HL-60/S4 treated with phorbol 12-myristate 13-acetate at 8.2 ng/mL for 4 days and 3 days (cell line): Measurements from ENCODE around the gene RPL3.

Experiments used
- in situ Hi-C: fragments of 300-500 bp; cut with MboI; formaldehyde crosslinking; loops from 2 replicates; pipeline ENCODE4 v1.15.0; 2022; ENCODE audit warnings: low sequenced_read_pairs

The RPL3 gene

DNA sequence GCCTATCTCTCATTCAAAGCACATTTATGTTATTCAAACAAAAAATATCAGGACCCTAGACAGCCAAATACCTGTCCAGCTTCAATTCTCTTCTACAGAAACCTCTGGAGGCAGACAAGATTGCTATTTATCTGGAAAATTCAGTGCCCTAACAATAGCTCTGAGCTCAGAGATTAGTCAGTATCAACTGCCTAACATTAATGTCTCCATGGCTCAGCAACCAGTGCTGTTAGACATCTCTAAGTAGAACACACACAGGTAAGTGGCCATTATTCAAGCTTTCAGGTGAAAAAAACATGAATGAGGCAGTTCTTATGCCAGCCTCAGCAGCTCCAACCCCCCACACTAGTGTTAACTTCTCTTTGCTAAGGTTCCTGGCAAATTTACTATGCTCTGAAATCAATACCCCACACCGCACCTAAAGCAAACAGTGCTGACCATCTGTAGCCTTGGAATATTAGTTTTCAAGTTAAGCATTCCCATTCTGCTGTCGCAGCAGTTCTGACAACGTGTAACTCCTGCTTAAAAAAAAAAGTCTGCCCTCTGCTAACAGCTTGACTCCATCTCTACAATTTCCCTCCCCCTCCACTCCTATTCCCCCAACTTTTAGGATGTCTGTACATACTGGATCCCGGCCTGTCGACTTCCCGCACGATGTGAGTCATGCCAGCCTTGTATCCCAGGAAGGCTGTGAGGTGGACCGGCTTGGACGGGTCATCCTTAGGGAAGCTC lies 1.5 kb downstream of the RPL3 start:
- in situ Hi-C loops: no loop called here

- in situ Hi-C loops: no loop called here
These were observed 2.2 kb downstream of the RPL3 start for GRCh38 chr22:39317084-39317774.

DNA sequence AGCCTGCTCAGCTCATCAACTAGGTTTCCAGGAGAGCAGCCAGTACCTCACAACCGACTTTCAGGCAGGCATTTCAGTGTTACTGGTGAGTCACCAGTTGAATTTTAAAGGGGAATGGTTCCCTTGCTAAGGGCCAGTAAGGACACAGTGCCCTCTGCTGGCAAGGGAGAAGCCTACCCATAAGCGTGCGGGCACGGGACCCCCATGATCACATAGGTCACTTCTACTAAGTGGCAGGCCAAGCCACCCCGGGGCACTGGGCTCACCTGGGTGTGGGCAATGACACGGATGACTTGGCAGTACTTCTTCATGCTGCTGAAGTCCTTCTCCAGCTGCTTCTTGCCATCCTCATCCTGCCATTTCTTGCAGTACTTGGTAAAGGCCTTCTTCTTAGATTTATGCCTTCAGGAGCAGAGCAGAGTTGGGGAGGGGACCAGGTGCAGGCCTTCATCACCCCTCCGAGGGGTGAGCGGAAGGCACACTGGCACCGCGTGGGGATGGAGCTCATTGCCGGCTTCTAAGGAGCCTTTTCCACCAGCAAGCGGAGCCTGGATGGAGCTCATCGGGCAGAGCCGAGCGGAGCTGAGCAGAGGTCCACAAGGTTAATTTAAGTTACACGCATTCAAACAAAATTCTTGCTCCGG lies 2.9 kb downstream of the RPL3 start:
- in situ Hi-C loops: no loop called here

GRCh38 chr22:39315389-39315788 lies 4.0 kb downstream of the RPL3 start:
- in situ Hi-C loops: no loop called here

DNA sequence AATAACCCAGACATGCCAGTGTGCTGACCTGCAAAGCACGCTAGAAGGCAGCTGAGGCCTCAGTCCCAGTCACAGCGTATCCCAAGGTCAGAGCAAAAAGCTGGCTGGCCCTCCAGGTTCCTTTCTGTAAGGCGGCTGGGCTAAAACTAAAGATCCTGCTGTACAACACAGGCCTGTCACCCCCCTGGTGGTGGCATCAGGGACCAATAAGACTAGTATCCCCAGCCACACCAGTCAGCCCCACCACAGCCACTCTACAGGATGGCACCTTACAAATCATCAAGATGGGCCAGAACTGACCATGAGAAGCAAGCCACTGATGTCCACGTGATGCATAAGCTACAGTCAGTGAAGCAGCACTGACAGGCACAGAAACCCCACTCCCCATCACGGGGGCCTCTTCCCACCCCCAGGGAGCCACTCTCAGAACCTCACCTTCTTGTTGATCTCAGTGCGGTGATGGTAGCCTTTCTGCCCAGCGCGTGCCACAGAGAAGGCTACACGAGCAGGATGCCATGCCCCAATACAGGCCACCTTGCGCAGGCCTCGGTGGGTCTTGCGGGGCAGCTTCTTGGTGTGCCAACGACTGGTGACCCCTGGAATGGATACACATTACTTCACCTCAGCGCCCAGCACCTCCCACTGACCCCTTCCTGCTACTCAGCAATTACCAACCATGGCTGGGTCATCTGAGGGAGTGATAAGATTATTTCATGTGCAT lies 5.0 kb downstream of the RPL3 start:
- in situ Hi-C loops: loop anchor here (5.0 kb wide), 1 partner anchor 137 kb away; no protein-coding TSS in a partner anchor

GRCh38 chr22:39313258-39314001 lies 6.0 kb downstream of the RPL3 start:
- in situ Hi-C loops: loop anchor here (5.0 kb wide), 1 partner anchor 136 kb away; no protein-coding TSS in a partner anchor

GRCh38 chr22:39312410-39312809 lies 7.0 kb downstream of the RPL3 start:
- in situ Hi-C loops: loop anchor here (5.0 kb wide), 1 partner anchor 135 kb away; no protein-coding TSS in a partner anchor

DNA sequence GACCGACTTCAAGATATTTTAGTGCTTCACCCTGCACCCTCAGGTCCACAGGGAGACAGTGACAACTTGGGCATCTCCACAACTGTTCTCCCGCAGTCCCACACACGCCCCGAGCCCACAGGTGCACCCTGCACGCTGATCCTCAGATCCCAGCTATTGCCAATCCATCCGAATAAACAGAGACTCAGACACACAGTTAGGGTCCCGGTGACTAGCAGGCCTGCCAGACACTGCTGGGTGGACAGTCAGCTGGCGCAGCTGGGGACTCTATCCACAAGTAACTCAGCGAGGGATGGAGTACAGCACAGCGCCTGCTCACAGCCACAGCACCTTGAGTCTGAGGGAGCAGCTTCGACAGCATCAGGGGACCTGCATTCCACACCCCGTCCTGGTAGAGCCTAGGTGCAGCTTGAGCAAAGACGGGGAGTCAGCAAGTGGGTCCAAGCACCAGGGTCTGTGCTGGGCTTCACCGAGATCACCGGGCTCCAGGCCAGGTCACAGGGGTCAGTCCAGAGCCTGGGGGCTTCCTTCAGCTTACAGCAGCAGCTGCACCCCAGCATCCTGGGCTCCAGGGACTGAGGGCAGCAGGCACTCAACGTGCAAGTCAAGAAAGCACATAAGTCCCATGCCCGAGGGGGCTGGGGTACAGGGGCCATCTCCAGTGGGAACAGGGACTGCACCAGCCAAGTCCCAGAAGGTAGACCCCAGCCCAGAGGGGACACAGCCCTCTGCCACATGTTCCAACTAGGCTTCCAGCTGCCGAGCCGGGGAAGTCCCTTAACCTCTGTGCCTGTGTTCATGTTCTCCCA lies 7.6 kb downstream of the RPL3 start:
- in situ Hi-C loops: loop anchor here (5.0 kb wide), 1 partner anchor 134 kb away; no protein-coding TSS in a partner anchor

DNA sequence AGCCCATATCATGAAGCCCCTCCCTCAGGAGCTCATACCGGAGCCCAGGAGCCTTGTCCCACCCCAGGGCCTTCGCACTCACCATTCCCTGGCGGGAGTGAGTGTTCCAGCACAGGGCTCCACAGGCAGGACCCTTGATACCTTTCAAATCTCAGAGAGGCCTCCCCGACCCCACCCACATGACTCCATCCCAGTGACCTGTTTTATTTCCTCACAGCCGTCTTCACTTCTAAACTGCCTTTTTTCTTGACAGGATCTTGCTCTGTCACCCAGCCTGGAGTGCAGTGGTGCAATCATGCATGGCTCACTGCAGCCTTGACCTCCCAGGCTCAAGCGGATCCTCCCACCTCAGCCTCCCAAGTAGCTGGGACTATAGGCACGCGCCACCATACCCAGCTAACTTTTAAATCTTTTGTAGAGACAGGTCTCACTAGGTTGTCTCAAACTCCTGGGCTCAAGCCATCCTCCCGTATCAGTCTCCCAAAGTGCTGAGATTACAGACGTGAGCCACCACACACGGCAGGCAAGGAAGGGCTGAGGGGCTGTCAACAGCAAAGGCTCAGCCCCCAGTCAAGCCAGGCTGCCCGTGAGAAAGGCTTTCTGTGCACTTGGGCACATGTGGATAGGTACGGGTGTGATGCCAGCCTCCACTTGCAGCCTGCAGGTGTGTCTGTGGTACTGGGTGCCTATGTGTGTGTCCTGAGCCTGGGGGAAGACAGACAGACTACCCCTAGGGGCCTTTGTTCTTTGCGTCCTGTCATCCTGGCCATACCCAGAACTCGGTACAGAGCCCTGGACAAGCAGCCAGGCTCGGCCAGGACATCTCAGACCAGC lies 9.3 kb downstream of the RPL3 start:
- in situ Hi-C loops: loop anchor here (5.0 kb wide), 1 partner anchor 133 kb away; no protein-coding TSS in a partner anchor

- in situ Hi-C loops: no loop called here
These were observed 10.0 kb downstream of the RPL3 start for GRCh38 chr22:39309364-39309861.

- in situ Hi-C loops: no loop called here
These were observed 10.6 kb downstream of the RPL3 start for GRCh38 chr22:39308614-39309363.

GRCh38 chr22:39306456-39307361 lies 12.7 kb downstream of the RPL3 start:
- in situ Hi-C loops: no loop called here

GRCh38 chr22:39303892-39304671 lies 15.3 kb downstream of the RPL3 start:
- in situ Hi-C loops: no loop called here

GRCh38 chr22:39303358-39303757 lies 16.1 kb downstream of the RPL3 start:
- in situ Hi-C loops: no loop called here

- in situ Hi-C loops: no loop called here
These were observed 16.9 kb downstream of the RPL3 start for GRCh38 chr22:39302431-39302960.

- in situ Hi-C loops: no loop called here
These were observed 17.5 kb downstream of the RPL3 start for GRCh38 chr22:39301926-39302325.
